Smooth muscle cell (in vitro differentiated cells): ENCODE measurements around the gene SUGCT. TPM values are rescaled to one million over a fixed set of nuclear protein-coding genes. Genes with fewer than 3 reads are reported as not detected.

Experiments used
- DNase-seq: peaks from one replicate; lab custom pipeline; 2025; ENCODE audit not compliant: unreplicated experiment; lab: John Stamatoyannopoulos, UW
- H2AFZ ChIP-seq: fragments of 200-600 bp; sonication (generic); 2 replicates; pipeline ENCODE4 v1.6.0; 2016; ENCODE audit warnings: antibody characterized with exemption, low read depth, mild to moderate bottlenecking
- H3F3A ChIP-seq: fragments of 200-600 bp; sonication (generic); 2 replicates; pipeline ENCODE4 v1.6.0; 2017; ENCODE audit warnings: antibody characterized with exemption, low read depth
- H3K27ac ChIP-seq: fragments of 200-600 bp; sonication (generic); 2 replicates; pipeline ENCODE4 v1.5.1; 2016; ENCODE audit warnings: low read depth, mild to moderate bottlenecking
- H3K27me3 ChIP-seq: fragments of 200-600 bp; sonication (generic); 2 replicates; pipeline ENCODE4 v1.6.1; 2016; ENCODE audit warnings: low read depth, mild to moderate bottlenecking
- H3K36me3 ChIP-seq: fragments of 200-600 bp; sonication (generic); 2 replicates; pipeline ENCODE4 v1.5.1; 2016; ENCODE audit warnings: low read depth
- H3K4me1 ChIP-seq: fragments of 200-600 bp; sonication (generic); 2 replicates; pipeline ENCODE4 v1.5.1; 2016; ENCODE audit warnings: low read depth
- H3K4me2 ChIP-seq: fragments of 200-600 bp; sonication (generic); 2 replicates; pipeline ENCODE4 v1.6.0; 2016; ENCODE audit warnings: mild to moderate bottlenecking
- H3K4me3 ChIP-seq: fragments of 200-600 bp; sonication (generic); 2 replicates; pipeline ENCODE4 v1.5.1; 2016; ENCODE audit warnings: mild to moderate bottlenecking
- H3K79me2 ChIP-seq: fragments of 200-600 bp; sonication (generic); 2 replicates; pipeline ENCODE4 v1.6.0; 2016; ENCODE audit warnings: low read depth, mild to moderate bottlenecking
- H3K9ac ChIP-seq: fragments of 200-600 bp; sonication (generic); 2 replicates; pipeline ENCODE4 v1.6.0; 2016; ENCODE audit warnings: low read depth
- H3K9me3 ChIP-seq: fragments of 200-600 bp; sonication (generic); replicated peaks from 2 replicates; pipeline ENCODE4 v1.5.1; 2016; ENCODE audit warnings: low read depth
- H4K20me1 ChIP-seq: fragments of 200-600 bp; sonication (generic); 2 replicates; pipeline ENCODE4 v1.6.0; 2016; ENCODE audit warnings: low read depth
- CTCF ChIP-seq: fragments of 200-600 bp; sonication (generic); IDR thresholded peaks from 2 replicates; pipeline ENCODE4 v1.5.1; 2017; ENCODE audit warnings: borderline replicate concordance, mild to moderate bottlenecking, antibody characterized with exemption; ENCODE audit not compliant: insufficient read depth, poor library complexity, severe bottlenecking
- WGBS: methylation state at CpG from one replicate; pipeline ENCODE4 v1.1.7; 2016; ENCODE audit warnings: low lambda C conversion rate; 5-methylcytosine and 5-hydroxymethylcytosine counted together
- polyA plus RNA-seq: library from polyadenylated mRNA; unstranded; fragments of >200 nt; fragmentation: Nextera tagmentation; extraction: Ambion mirVana; gene quantifications from 2 replicates; pipeline ENCODE4 v1.2.1, GENCODE V29; 2016
- total RNA-seq: library from RNA; depleted of rRNA; stranded (reverse); fragments of >200 nt; gene quantifications from 2 replicates; pipeline ENCODE4 v1.2.3, GENCODE V29; 2014

SUGCT gene
- total and polyA plus RNA-seq, 2 experiments from 2014 or later, result 16.9 to 65.8 TPM

GRCh38 chr7:40604601-40605438 lies 470.0 kb downstream of the SUGCT start:
- H3K9ac ChIP-seq, result no peak overlapping the region
- H3K27me3 ChIP-seq, result no peaks in the 10 kb centered on the region
- H3K36me3 ChIP-seq, result no peaks in the 10 kb centered on the region
- 36% methylated on average over 17 of the region's 17 CpGs for WGBS
- no peaks in the 10 kb centered on the region for H3K4me1 ChIP-seq
- H3F3A ChIP-seq, result peaks cover 5% of the 10 kb centered on the region
- no peak overlapping the region for H3K27ac ChIP-seq
- peak overlapping the region; percentile 78 for H2AFZ ChIP-seq
- H3K9me3 ChIP-seq, result no peaks in the 10 kb centered on the region
- H4K20me1 ChIP-seq, result no peaks in the 10 kb centered on the region
- no peak overlapping the region for H3K4me3 ChIP-seq
- no peak overlapping the region for H3K4me2 ChIP-seq
- no peaks in the 10 kb centered on the region for H3K79me2 ChIP-seq
- TF ChIP-seq CTCF, result peak; percentile 78
- peak; percentile 5 for DNase-seq

GRCh38 chr7:40608321-40609075 lies 473.7 kb downstream of the SUGCT start:
- no peaks in the 10 kb centered on the region for H4K20me1 ChIP-seq
- H3F3A ChIP-seq, result peaks cover 5% of the 10 kb centered on the region
- peak overlapping the region; percentile 35 for H3K27ac ChIP-seq
- H3K9me3 ChIP-seq, result no peaks in the 10 kb centered on the region
- H3K4me1 ChIP-seq, result no peaks in the 10 kb centered on the region
- 51% methylated on average over 5 of the region's 5 CpGs for WGBS
- DNase-seq, result no peak
- H2AFZ ChIP-seq, result no peak overlapping the region
- H3K79me2 ChIP-seq, result no peaks in the 10 kb centered on the region
- no peak overlapping the region for H3K9ac ChIP-seq
- peak overlapping the region; percentile 1 for H3K4me2 ChIP-seq
- H3K27me3 ChIP-seq, result no peaks in the 10 kb centered on the region
- no peaks in the 10 kb centered on the region for H3K36me3 ChIP-seq
- H3K4me3 ChIP-seq, result no peak overlapping the region
- no peak for TF ChIP-seq CTCF

GRCh38 chr7:40610461-40610860 lies 475.7 kb downstream of the SUGCT start:
- H3K27ac ChIP-seq, result no peak overlapping the region
- no peak overlapping the region for H3K4me3 ChIP-seq
- no peak overlapping the region for H3K9ac ChIP-seq
- no peaks in the 10 kb centered on the region for H3K4me1 ChIP-seq
- H3K9me3 ChIP-seq, result no peaks in the 10 kb centered on the region
- no peak overlapping the region for H3K4me2 ChIP-seq
- no peaks in the 10 kb centered on the region for H3K27me3 ChIP-seq
- H4K20me1 ChIP-seq, result no peaks in the 10 kb centered on the region
- DNase-seq, result no peak
- TF ChIP-seq CTCF, result no peak
- H3K36me3 ChIP-seq, result no peaks in the 10 kb centered on the region
- H3F3A ChIP-seq, result peaks cover 5% of the 10 kb centered on the region
- no peaks in the 10 kb centered on the region for H3K79me2 ChIP-seq
- 95% methylated on average over 4 of the region's 4 CpGs for WGBS
- H2AFZ ChIP-seq, result no peak overlapping the region
